ENCODE results near the gene CTBP1. TPM values are rescaled to one million over a fixed set of nuclear protein-coding genes. Genes with fewer than 3 reads are reported as not detected.

Gene CTBP1
- total and polyA plus RNA-seq, 2 donors (not counting 1 experiment from before 2014, with no cell fraction given): 212 to 343 TPM

GRCh38 chr4:1205586-1206298, 43.2 kb downstream of the CTBP1 start:
- Histone ChIP-seq H3K9ac (ENCODE audit: low read length) (no peak overlapping the region), H3K4me2 (replicated peaks; ENCODE audit: low read depth, low read length, poor library complexity, severe bottlenecking) (no peak overlapping the region), H3K9me3 (ENCODE audit: control extremely low read depth in 1 of 3, control insufficient read depth in 2 of 3, insufficient read depth in 1 of 3, low read length in 2 of 3) (peaks cover 0 to 14% (median 3%) of the 10 kb centered on the region in 3 donors), H3K27ac (ENCODE audit: low read length in 2 of 2) (no peak overlapping the region), H2AFZ (ENCODE audit: insufficient read depth, low read depth, low read length, poor library complexity, severe bottlenecking) (no peak overlapping the region), H4K20me1 (ENCODE audit: control insufficient read depth, insufficient read depth, low read length, poor library complexity, severe bottlenecking) (peaks cover 3% of the 10 kb centered on the region), H3K36me3 (replicated peaks in 1 of 2; ENCODE audit: control extremely low read depth in 1 of 2, control insufficient read depth in 1 of 2, extremely low read depth in 1 of 2, insufficient read depth in 2 of 2, low read length in 1 of 2) (peaks cover 0 to 3% of the 10 kb centered on the region in 2 experiments), H3K27me3 (replicated peaks in 1 of 4; ENCODE audit: control extremely low read depth in 1 of 4, control insufficient read depth in 3 of 4, insufficient read depth in 4 of 4, low read length in 3 of 4) (peaks cover 0 to 4% (median 0%) of the 10 kb centered on the region in 4 experiments), H3K79me2 (ENCODE audit: control insufficient read depth, insufficient read depth, low read length) (no peaks in the 10 kb centered on the region), H3K4me3 (ENCODE audit: control extremely low read depth in 1 of 5, extremely low read depth in 1 of 5, insufficient read depth in 1 of 5, low read depth in 2 of 5, low read length in 4 of 5) (no peak overlapping the region), H3K4me1 (ENCODE audit: control insufficient read depth in 2 of 2, insufficient read depth in 2 of 2, low read length in 2 of 2) (peaks cover 26 to 42% of the 10 kb centered on the region in 2 donors)
- ChIA-PET CTCF (no interaction called here), POLR2A (no interaction called here)
- H3K27ac Mint-ChIP-seq: no peak overlapping the region
- H3K9me3 Mint-ChIP-seq (ENCODE audit: insufficient read depth): no peaks in the 10 kb centered on the region
- 97% methylated on average over 10 of the region's 17 CpGs for WGBS (ENCODE audit: insufficient coverage)
- intact Hi-C loops (cut with micrococcal nuclease): no loop called here
- H3K27me3 Mint-ChIP-seq: no peaks in the 10 kb centered on the region
- no peak overlapping the region for H3K4me3 Mint-ChIP-seq
- peaks cover 38% of the 10 kb centered on the region for H3K4me1 Mint-ChIP-seq
- TF ChIP-seq EZH2 (IDR thresholded peaks at IDR 0.05; ENCODE audit: borderline replicate concordance, insufficient read depth, low read depth, low read length, poor library complexity, severe bottlenecking) (no peak), CTCF (IDR thresholded peaks at IDR 0.05) (no peak)
- DNase-seq: no peak
- no peak for ATAC-seq (ENCODE audit: low read depth)

- intact Hi-C loops (cut with micrococcal nuclease): no loop called here
- ChIA-PET POLR2A (no interaction called here), CTCF (no interaction called here)
- peaks cover 0 to 14% (median 3%) of the 10 kb centered on the region in 3 donors for H3K9me3 ChIP-seq (ENCODE audit: control extremely low read depth in 1 of 3, control insufficient read depth in 2 of 3, insufficient read depth in 1 of 3, low read length in 2 of 3)
- TF ChIP-seq CTCF (IDR thresholded peaks at IDR 0.05): no peak
- no peaks in the 10 kb centered on the region for H4K20me1 ChIP-seq (ENCODE audit: control insufficient read depth, insufficient read depth, low read length, poor library complexity, severe bottlenecking)
- 91% methylated on average over 23 of the region's 25 CpGs for WGBS (ENCODE audit: insufficient coverage)
- no peak overlapping the region for H3K4me2 ChIP-seq (replicated peaks; ENCODE audit: low read depth, low read length, poor library complexity, severe bottlenecking)
- ATAC-seq (ENCODE audit: low read depth) (no peak), DNase-seq (peak; percentile 7)
- no peak overlapping the region for H3K4me3 ChIP-seq (ENCODE audit: control extremely low read depth in 1 of 5, extremely low read depth in 1 of 5, insufficient read depth in 1 of 5, low read depth in 2 of 5, low read length in 4 of 5)
- Mint-ChIP-seq H3K27me3 (no peaks in the 10 kb centered on the region), H3K9me3 (ENCODE audit: insufficient read depth) (no peaks in the 10 kb centered on the region), H3K4me1 (peaks cover 45% of the 10 kb centered on the region), H3K27ac (no peak overlapping the region), H3K4me3 (no peak overlapping the region)
- peaks cover 0 to 4% (median 0%) of the 10 kb centered on the region in 4 experiments for H3K27me3 ChIP-seq (replicated peaks in 1 of 4; ENCODE audit: control extremely low read depth in 1 of 4, control insufficient read depth in 3 of 4, insufficient read depth in 4 of 4, low read length in 3 of 4)
- no peaks in the 10 kb centered on the region for H3K79me2 ChIP-seq (ENCODE audit: control insufficient read depth, insufficient read depth, low read length)
- no peak overlapping the region for H2AFZ ChIP-seq (ENCODE audit: insufficient read depth, low read depth, low read length, poor library complexity, severe bottlenecking)
- H3K9ac ChIP-seq (ENCODE audit: low read length): no peak overlapping the region
- H3K4me1 ChIP-seq (ENCODE audit: control insufficient read depth in 2 of 2, insufficient read depth in 2 of 2, low read length in 2 of 2): peaks cover 32 to 50% of the 10 kb centered on the region in 2 donors
- no peaks in the 10 kb centered on the region for H3K36me3 ChIP-seq (replicated peaks in 1 of 2; ENCODE audit: control extremely low read depth in 1 of 2, control insufficient read depth in 1 of 2, extremely low read depth in 1 of 2, insufficient read depth in 2 of 2, low read length in 1 of 2)
- H3K27ac ChIP-seq (ENCODE audit: low read length in 2 of 2): no peak overlapping the region
These were observed 43.9 kb downstream of the CTBP1 start for GRCh38 chr4:1204828-1205585.
